Mesenchymal stem cell (in vitro differentiated cells and primary cell): Measurements from ENCODE around the gene MED7.

ENCODE experiments used
- DNase-seq: peaks from one replicate; pipeline ENCODE4 v3.0.0-alpha.2; 2013
- H2AFZ ChIP-seq: one replicate; pipeline ENCODE4 v1.6.1; 2013; ENCODE audit warnings: low read depth, mild to moderate bottlenecking, control low read depth, inconsistent platforms, low read length, moderate library complexity
- H2AK5ac ChIP-seq: 2 replicates; pipeline ENCODE4 v1.6.1; 2013; ENCODE audit warnings: low read length, moderate library complexity, mild to moderate bottlenecking, inconsistent platforms; ENCODE audit not compliant: severe bottlenecking
- H2BK120ac ChIP-seq: one replicate; pipeline ENCODE4 v1.6.1; 2013; ENCODE audit warnings: low read depth, mild to moderate bottlenecking, inconsistent platforms, low read length, moderate library complexity
- H2BK12ac ChIP-seq, 2 experiments: one replicate each; pipeline ENCODE4 v1.6.1; 2013; ENCODE audit warnings: inconsistent platforms in 2 of 2, low read length in 2 of 2, mild to moderate bottlenecking in 2 of 2, moderate library complexity in 2 of 2, control low read depth in 1 of 2
- H2BK15ac ChIP-seq: one replicate; pipeline ENCODE4 v1.6.1; 2013; ENCODE audit warnings: mild to moderate bottlenecking, low read depth, inconsistent platforms; ENCODE audit not compliant: poor library complexity, severe bottlenecking
- H2BK5ac ChIP-seq: 2 replicates; pipeline ENCODE4 v1.6.1; 2013; ENCODE audit warnings: low read depth, mild to moderate bottlenecking, low read length, control low read depth, inconsistent platforms; ENCODE audit not compliant: poor library complexity, severe bottlenecking
- H3K14ac ChIP-seq, 2 experiments: one replicate each; pipeline ENCODE4 v1.6.1; 2013; ENCODE audit warnings: inconsistent platforms in 2 of 2, low read length in 2 of 2, control low read depth in 1 of 2, mild to moderate bottlenecking in 1 of 2, moderate library complexity in 1 of 2
- H3K18ac ChIP-seq, 2 experiments: one replicate each; pipeline ENCODE4 v1.6.1; 2013; ENCODE audit warnings: inconsistent platforms in 2 of 2, low read length in 2 of 2, control low read depth in 1 of 2, low read depth in 1 of 2, mild to moderate bottlenecking in 1 of 2
- H3K23ac ChIP-seq, 2 experiments: one replicate each; pipeline ENCODE4 v1.6.1; 2013; ENCODE audit warnings: inconsistent platforms in 2 of 2, low read length in 2 of 2, mild to moderate bottlenecking in 2 of 2, moderate library complexity in 2 of 2, control low read depth in 1 of 2
- H3K27ac ChIP-seq: 2 replicates; pipeline ENCODE4 v1.5.1; 2013; ENCODE audit warnings: mild to moderate bottlenecking, moderate library complexity, low read length, control low read depth, inconsistent platforms; ENCODE audit not compliant: poor library complexity, severe bottlenecking
- H3K27me3 ChIP-seq, 2 experiments: 2 replicates each; pipeline versions ENCODE4 v1.6.1 to v1.7.0; 2013; ENCODE audit warnings: low read length in 2 of 2, mild to moderate bottlenecking in 2 of 2, moderate library complexity in 2 of 2, control low read depth in 1 of 2, inconsistent platforms in 1 of 2; ENCODE audit not compliant: control insufficient read depth in 1 of 2, insufficient read depth in 1 of 2
- H3K36me3 ChIP-seq, 2 experiments: 2 replicates each; pipeline versions ENCODE4 v1.6.1 to v1.7.0; 2013; ENCODE audit warnings: low read length in 2 of 2, control low read depth in 1 of 2, inconsistent platforms in 1 of 2, low read depth in 1 of 2, mild to moderate bottlenecking in 1 of 2; ENCODE audit not compliant: insufficient read depth in 2 of 2, control insufficient read depth in 1 of 2
- H3K4ac ChIP-seq, 2 experiments: one replicate each; pipeline ENCODE4 v1.6.1; 2013; ENCODE audit warnings: inconsistent platforms in 2 of 2, low read length in 2 of 2, mild to moderate bottlenecking in 2 of 2, moderate library complexity in 2 of 2, control low read depth in 1 of 2, low read depth in 1 of 2
- H3K4me1 ChIP-seq: 2 replicates; pipeline ENCODE4 v1.6.1; 2013; ENCODE audit warnings: low read depth, low read length, control low read depth; ENCODE audit not compliant: control insufficient read depth, insufficient read depth
- H3K4me2 ChIP-seq: 2 replicates; pipeline ENCODE4 v1.6.1; 2013; ENCODE audit warnings: low read length, mild to moderate bottlenecking, inconsistent platforms; ENCODE audit not compliant: poor library complexity, severe bottlenecking
- H3K4me3 ChIP-seq, 2 experiments: 2 replicates each; pipeline versions ENCODE4 v1.5.1 to v1.7.0; 2013; ENCODE audit warnings: low read length in 2 of 2, mild to moderate bottlenecking in 2 of 2, control low read depth in 1 of 2, low read depth in 1 of 2; ENCODE audit not compliant: insufficient read depth in 1 of 2
- H3K79me1 ChIP-seq: replicated peaks from 2 replicates; pipeline ENCODE4 v1.6.1; 2013; ENCODE audit warnings: mild to moderate bottlenecking, control low read depth, low read length, inconsistent platforms; ENCODE audit not compliant: poor library complexity, severe bottlenecking
- H3K9ac ChIP-seq: 2 replicates; pipeline ENCODE4 v1.7.0; 2013; ENCODE audit warnings: mild to moderate bottlenecking, low read length, moderate library complexity
- H3K9me3 ChIP-seq: 2 replicates; pipeline ENCODE4 v1.7.0; 2013; ENCODE audit warnings: mild to moderate bottlenecking, low read length; ENCODE audit not compliant: control insufficient read depth
- H4K8ac ChIP-seq: one replicate; pipeline ENCODE4 v1.6.1; 2013; ENCODE audit warnings: inconsistent platforms, mild to moderate bottlenecking, low read length, moderate library complexity
- H4K91ac ChIP-seq: one replicate; pipeline ENCODE4 v1.6.1; 2013; ENCODE audit warnings: mild to moderate bottlenecking, low read length, inconsistent platforms
- WGBS: methylation state at CpG from one replicate; pipeline ENCODE4 v1.1.7; 2013; ENCODE audit warnings: mixed read lengths; 5-methylcytosine and 5-hydroxymethylcytosine counted together

The MED7 gene

GRCh38 chr5:157180374-157181264, 38.0 kb upstream of the MED7 start, which contains the start of gene ITK:
ITK (plus strand) TSS chr5:157180840; CDS start chr5:157180978, 138 bp downstream.
- 55% methylated on average over 4 of the region's 8 CpGs for WGBS
- H3K4me1 ChIP-seq, result no peaks in the 10 kb centered on the region
- no peak within 1 kb of the TSS for H3K27ac ChIP-seq
- no peak within 1 kb of the TSS for H2BK12ac ChIP-seq
- H3K79me1 ChIP-seq, result no peaks in the 10 kb centered on the region
- H2AFZ ChIP-seq, result no peak within 1 kb of the TSS
- no peak for DNase-seq
- H3K4me2 ChIP-seq, result no peak within 1 kb of the TSS
- H3K23ac ChIP-seq, result no peak within 1 kb of the TSS
- no peaks in the 10 kb centered on the region for H3K9me3 ChIP-seq
- H3K18ac ChIP-seq, result no peak within 1 kb of the TSS
- no peak within 1 kb of the TSS for H2BK5ac ChIP-seq
- H2AK5ac ChIP-seq, result no peak within 1 kb of the TSS
- no peak within 1 kb of the TSS for H3K4me3 ChIP-seq
- no peak within 1 kb of the TSS for H3K9ac ChIP-seq
- H2BK15ac ChIP-seq, result no peak within 1 kb of the TSS
- H3K14ac ChIP-seq, result no peak within 1 kb of the TSS
- H3K36me3 ChIP-seq, result no peaks in the 10 kb centered on the region
- no peak within 1 kb of the TSS for H2BK120ac ChIP-seq
- no peak within 1 kb of the TSS for H4K91ac ChIP-seq
- H4K8ac ChIP-seq, result no peak within 1 kb of the TSS
- H3K27me3 ChIP-seq, result peaks cover 8 to 10% of the 10 kb centered on the region in 2 experiments
- no peak within 1 kb of the TSS for H3K4ac ChIP-seq

- no peak overlapping the region for H2BK5ac ChIP-seq
- H3K9ac ChIP-seq, result no peak overlapping the region
- no peaks in the 10 kb centered on the region for H3K9me3 ChIP-seq
- no peak overlapping the region for H3K14ac ChIP-seq
- peaks cover 3 to 10% of the 10 kb centered on the region in 2 experiments for H3K27me3 ChIP-seq
- no peak overlapping the region for H2AFZ ChIP-seq
- no peak overlapping the region for H2BK12ac ChIP-seq
- H2BK15ac ChIP-seq, result no peak overlapping the region
- no peak overlapping the region for H3K4me2 ChIP-seq
- H3K23ac ChIP-seq, result no peak overlapping the region
- H2BK120ac ChIP-seq, result no peak overlapping the region
- 100% methylated on average over 2 of the region's 3 CpGs for WGBS
- H3K79me1 ChIP-seq, result no peaks in the 10 kb centered on the region
- no peak overlapping the region for H2AK5ac ChIP-seq
- H3K4me1 ChIP-seq, result no peaks in the 10 kb centered on the region
- H3K4ac ChIP-seq, result no peak overlapping the region
- no peak overlapping the region for H3K18ac ChIP-seq
- H3K27ac ChIP-seq, result no peak overlapping the region
- H3K36me3 ChIP-seq, result no peaks in the 10 kb centered on the region
- no peak overlapping the region for H3K4me3 ChIP-seq
- no peak overlapping the region for H4K91ac ChIP-seq
- no peak overlapping the region for H4K8ac ChIP-seq
- DNase-seq, result no peak
Measured at GRCh38 chr5:157178966-157179365, 36.3 kb upstream of the MED7 start.

DNA sequence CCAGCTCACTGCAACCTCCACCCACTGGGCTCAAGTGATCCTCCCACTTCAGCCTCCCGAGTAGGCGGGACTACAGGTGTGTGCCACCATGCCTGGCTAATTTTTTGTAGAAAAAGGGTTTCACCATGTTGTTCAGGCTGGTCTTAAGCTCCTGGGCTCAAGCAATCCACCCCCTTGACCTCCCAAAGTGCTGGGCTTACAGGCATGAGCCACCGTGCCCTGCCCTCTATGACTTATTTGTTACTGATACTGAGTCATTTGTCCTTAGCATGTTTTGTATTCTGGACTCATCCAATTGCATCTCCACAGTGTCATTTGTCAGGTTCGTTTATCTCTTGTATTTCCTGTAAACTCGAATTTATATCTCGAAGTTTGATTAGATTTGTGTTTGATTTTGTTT, 35.3 kb upstream of the MED7 start:
- Histone ChIP-seq H3K14ac (no peak overlapping the region), H3K4me2 (no peak overlapping the region), H2BK15ac (no peak overlapping the region), H2AK5ac (no peak overlapping the region), H4K91ac (no peak overlapping the region), H3K4me1 (no peaks in the 10 kb centered on the region), H2BK12ac (no peak overlapping the region), H4K8ac (no peak overlapping the region), H3K4ac (no peak overlapping the region), H3K9me3 (no peaks in the 10 kb centered on the region), H3K18ac (no peak overlapping the region), H3K4me3 (no peak overlapping the region), H3K23ac (no peak overlapping the region), H3K9ac (no peak overlapping the region), H3K79me1 (no peaks in the 10 kb centered on the region), H2BK120ac (no peak overlapping the region), H3K36me3 (no peaks in the 10 kb centered on the region), H3K27me3 (peaks cover 3 to 10% of the 10 kb centered on the region in 2 experiments), H2BK5ac (no peak overlapping the region), H3K27ac (no peak overlapping the region), H2AFZ (no peak overlapping the region)
- WGBS, result 71% methylated on average over 6 of the region's 6 CpGs
- DNase-seq, result no peak

DNA sequence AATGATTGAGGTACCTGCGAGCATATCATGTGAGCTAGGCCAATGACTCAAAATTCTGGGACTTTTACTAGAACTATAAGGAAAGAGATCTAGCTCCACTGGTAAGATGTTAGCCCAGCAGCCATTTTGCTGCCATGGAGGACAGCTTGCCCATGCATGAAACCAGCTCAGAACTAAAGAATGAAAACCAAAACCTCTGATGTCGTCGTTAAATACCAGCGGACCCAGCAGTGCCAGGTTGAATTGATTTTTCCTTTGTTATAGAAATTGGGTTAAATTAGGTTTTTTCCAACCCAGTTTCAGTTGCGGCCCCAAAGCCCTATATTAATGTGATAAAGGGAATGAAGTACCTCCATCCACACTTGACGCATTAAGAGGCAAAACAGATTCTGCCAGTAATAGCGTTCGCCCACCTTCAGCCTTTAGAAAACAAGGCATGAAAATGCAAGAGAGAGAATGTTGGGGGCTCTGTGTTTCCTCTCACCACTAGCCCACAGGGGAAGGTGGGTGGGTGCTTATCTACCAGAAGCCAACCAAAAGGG, 32.5 kb upstream of the MED7 start:
- Histone ChIP-seq H3K23ac (no peak overlapping the region), H4K8ac (no peak overlapping the region)

More for the DNA sequence above, 32.5 kb upstream of the MED7 start:
- no peak for DNase-seq
- no peak overlapping the region for H3K4me3 ChIP-seq
- H3K79me1 ChIP-seq, result no peaks in the 10 kb centered on the region
- H2AFZ ChIP-seq, result no peak overlapping the region
- H3K27ac ChIP-seq, result no peak overlapping the region
- H3K27me3 ChIP-seq, result peaks cover 0 to 4% of the 10 kb centered on the region in 2 experiments
- no peaks in the 10 kb centered on the region for H3K4me1 ChIP-seq
- H3K9me3 ChIP-seq, result no peaks in the 10 kb centered on the region
- H2BK15ac ChIP-seq, result no peak overlapping the region
- no peak overlapping the region for H3K18ac ChIP-seq
- H2AK5ac ChIP-seq, result no peak overlapping the region
- H3K4ac ChIP-seq, result no peak overlapping the region
- H2BK120ac ChIP-seq, result no peak overlapping the region
- no peak overlapping the region for H4K91ac ChIP-seq
- H2BK5ac ChIP-seq, result no peak overlapping the region
- 100% methylated on average over 8 of the region's 8 CpGs for WGBS
- no peak overlapping the region for H2BK12ac ChIP-seq
- no peaks in the 10 kb centered on the region for H3K36me3 ChIP-seq
- no peak overlapping the region for H3K4me2 ChIP-seq
- no peak overlapping the region for H3K14ac ChIP-seq
- H3K9ac ChIP-seq, result no peak overlapping the region
